CD14-positive monocyte (primary cell): ENCODE measurements around the gene MYB. TPM values are rescaled to one million over a fixed set of nuclear protein-coding genes. Genes with fewer than 3 reads are reported as not detected.
A peak's percentile ranks its signal among the peaks of the same experiment; 100 is the strongest.

Experiments
- DNase-seq, 3 donors: peaks; one replicate each; pipeline ENCODE4 v3.0.0-alpha.2; 2011 to 2022
- H2AFZ ChIP-seq: 2 replicates; pipeline ENCODE4 v1.6.0; 2012; ENCODE audit warnings: mild to moderate bottlenecking, low read depth, low read length, inconsistent platforms; ENCODE audit not compliant: insufficient read depth, poor library complexity, severe bottlenecking
- H3K27ac ChIP-seq, 2 donors: 1 replicate in 1 of 2; 2 replicates in 1 of 2; pipeline ENCODE4 v1.5.1; 2012 to 2013; ENCODE audit warnings: low read length in 2 of 2, control low read depth in 1 of 2, inconsistent platforms in 1 of 2, low read depth in 1 of 2, mild to moderate bottlenecking in 1 of 2
- H3K27me3 ChIP-seq, 2 donors: one replicate each; pipeline versions ENCODE4 v1.6.0 to v1.6.1; 2011 to 2013; ENCODE audit warnings: low read length in 2 of 2; ENCODE audit not compliant: control insufficient read depth in 2 of 2, insufficient read depth in 2 of 2
- H3K36me3 ChIP-seq, 2 donors: replicated peaks in 1 of 2; 1 replicate in 1 of 2; 2 replicates in 1 of 2; pipeline versions ENCODE4 v1.5.1 to v1.6.1; 2012 to 2013; ENCODE audit warnings: low read length in 2 of 2, control low read depth in 1 of 2, inconsistent platforms in 1 of 2, mild to moderate bottlenecking in 1 of 2; ENCODE audit not compliant: insufficient read depth in 2 of 2, control insufficient read depth in 1 of 2
- H3K4me1 ChIP-seq, 2 donors: 1 replicate in 1 of 2; 2 replicates in 1 of 2; pipeline versions ENCODE4 v1.5.1 to v1.6.1; 2012 to 2013; ENCODE audit warnings: low read length in 2 of 2, control low read depth in 1 of 2, inconsistent platforms in 1 of 2, mild to moderate bottlenecking in 1 of 2, moderate library complexity in 1 of 2; ENCODE audit not compliant: insufficient read depth in 2 of 2, control insufficient read depth in 1 of 2
- H3K4me2 ChIP-seq: replicated peaks from 2 replicates; pipeline ENCODE3; 2012; ENCODE audit warnings: low read length, moderate library complexity, mild to moderate bottlenecking; ENCODE audit not compliant: poor library complexity, severe bottlenecking; ENCODE audit errors: extremely low read depth
- H3K4me3 ChIP-seq, 3 experiments: fragments of 200-600 bp in 1 of 3; sonication (generic) in 1 of 3; replicated peaks in 1 of 3; 1 replicate in 2 of 3; 2 replicates in 1 of 3; pipeline ENCODE4 v1.5.1; 2011 to 2013; ENCODE audit warnings: low read length in 3 of 3, mild to moderate bottlenecking in 3 of 3, control low read depth in 2 of 3, low read depth in 2 of 3, inconsistent platforms in 1 of 3, moderate library complexity in 1 of 3
- H3K79me2 ChIP-seq: 2 replicates; pipeline ENCODE4 v1.6.0; 2012; ENCODE audit warnings: mild to moderate bottlenecking, control low read depth, inconsistent platforms, low read length, moderate library complexity; ENCODE audit not compliant: insufficient read depth
- H3K9ac ChIP-seq: 2 replicates; pipeline ENCODE4 v1.6.0; 2017; ENCODE audit warnings: low read length, mild to moderate bottlenecking; ENCODE audit not compliant: insufficient read depth, poor library complexity, severe bottlenecking
- H3K9me3 ChIP-seq, 2 donors: replicated peaks in 1 of 2; 1 replicate in 1 of 2; 2 replicates in 1 of 2; pipeline versions ENCODE4 v1.5.1 to v1.6.1; 2012 to 2013; ENCODE audit warnings: low read length in 2 of 2, control low read depth in 1 of 2; ENCODE audit not compliant: control insufficient read depth in 1 of 2, insufficient read depth in 1 of 2
- H4K20me1 ChIP-seq: 2 replicates; pipeline ENCODE4 v1.6.0; 2012; ENCODE audit warnings: mild to moderate bottlenecking, low read length, control low read depth, moderate library complexity; ENCODE audit not compliant: insufficient read depth
- H3K27ac Mint-ChIP-seq, 7 donors: one replicate each; pipeline ENCODE4 v1.8.0; 2020; ENCODE audit warnings: mild to moderate bottlenecking in 7 of 7, mixed read lengths in 7 of 7, moderate library complexity in 6 of 7, inconsistent platforms in 2 of 7
- H3K27me3 Mint-ChIP-seq, 3 donors: one replicate each; pipeline ENCODE4 v1.8.0; 2021 to 2022; ENCODE audit warnings: low read depth in 3 of 3, mild to moderate bottlenecking in 3 of 3, mixed read lengths in 3 of 3, moderate library complexity in 3 of 3, inconsistent platforms in 1 of 3
- H3K36me3 Mint-ChIP-seq, 2 donors: one replicate each; pipeline ENCODE4 v1.8.0; 2020; ENCODE audit warnings: mixed read lengths in 2 of 2, inconsistent platforms in 1 of 2, mild to moderate bottlenecking in 1 of 2
- H3K4me1 Mint-ChIP-seq: one replicate; pipeline ENCODE4 v1.8.0; 2020; ENCODE audit warnings: mild to moderate bottlenecking, mixed read lengths
- H3K4me3 Mint-ChIP-seq, 2 donors: one replicate each; pipeline ENCODE4 v1.8.0; 2020; ENCODE audit warnings: mild to moderate bottlenecking in 2 of 2, mixed read lengths in 2 of 2, moderate library complexity in 1 of 2
- H3K9me3 Mint-ChIP-seq, 7 donors: one replicate each; pipeline ENCODE4 v1.8.0; 2020 to 2022; ENCODE audit warnings: mixed read lengths in 7 of 7, mild to moderate bottlenecking in 6 of 7, moderate library complexity in 6 of 7, inconsistent platforms in 2 of 7
- CTCF ChIP-seq: fragments of 200-600 bp; IDR thresholded peaks from one replicate; pipeline ENCODE4 v1.8.0; 2022; ENCODE audit warnings: antibody characterized with exemption, mild to moderate bottlenecking
- WGBS: methylation state at CpG from one replicate; pipeline ENCODE4 v1.1.5; 2013; ENCODE audit warnings: missing lambda C conversion rate; ENCODE audit not compliant: insufficient coverage; 5-methylcytosine and 5-hydroxymethylcytosine counted together
- intact Hi-C, 2 donors: fragments of 100-400 bp; cut with micrococcal nuclease; formaldehyde crosslinking; loops; one replicate each; pipeline versions ENCODE4 v1.15.0 to v1.15.1; 2023
- polyA plus RNA-seq, 3 donors: library from polyadenylated mRNA; depleted of rRNA in 1 of 3; unstranded in 2 of 3; stranded (reverse) in 1 of 3; fragments of 300-500 nt in 2 of 3; fragments of >200 nt in 1 of 3; fragmentation: Illumina TruSeq in 2 of 3; gene quantifications; 1 replicate in 2 of 3; 2 replicates in 1 of 3; pipeline ENCODE4 v1.2.3, GENCODE V29; 2012 to 2021

Gene MYB
- polyA plus RNA-seq, 3 donors, result 1.5 to 2.2 (median 1.7) TPM

GRCh38 chr6:135228486-135228885, 47.4 kb downstream of the MYB start:
- Histone ChIP-seq H3K27ac (no peak overlapping the region), H3K79me2 (no peaks in the 10 kb centered on the region), H3K4me2 (no peak overlapping the region), H3K27me3 (no peaks in the 10 kb centered on the region), H3K9ac (no peak overlapping the region), H4K20me1 (no peaks in the 10 kb centered on the region), H3K4me3 (no peak overlapping the region), H3K9me3 (no peaks in the 10 kb centered on the region), H3K36me3 (no peaks in the 10 kb centered on the region), H2AFZ (no peak overlapping the region), H3K4me1 (peaks cover 23 to 25% of the 10 kb centered on the region in 2 donors)
- peaks cover 0 to 1% (median 0%) of the 10 kb centered on the region in 3 donors for H3K27me3 Mint-ChIP-seq
- DNase-seq, result no peak
- no CpG with 5 or more reads among the region's 6 CpGs for WGBS
- H3K9me3 Mint-ChIP-seq, result no peaks in the 10 kb centered on the region
- peaks cover 0 to 7% of the 10 kb centered on the region in 2 donors for H3K36me3 Mint-ChIP-seq
- H3K4me3 Mint-ChIP-seq, result no peak overlapping the region
- peak overlapping the region in 1 of 7 donors; percentile 8 for H3K27ac Mint-ChIP-seq
- intact Hi-C loops, result loop anchor here in 1 of 2 donors (10.0 kb wide), 1 partner anchor 66 kb away; no protein-coding TSS in a partner anchor
- H3K4me1 Mint-ChIP-seq, result peaks cover 44% of the 10 kb centered on the region
- TF ChIP-seq CTCF, result no peak

GRCh38 chr6:135229996-135230395, 48.9 kb downstream of the MYB start:
- intact Hi-C loops, result loop anchor here in 1 of 2 donors (10.0 kb wide), 1 partner anchor 65 kb away; no protein-coding TSS in a partner anchor

More at GRCh38 chr6:135229996-135230395, 48.9 kb downstream of the MYB start:
- H3K36me3 Mint-ChIP-seq, result no peaks in the 10 kb centered on the region
- H3K79me2 ChIP-seq, result no peaks in the 10 kb centered on the region
- H3K27ac Mint-ChIP-seq, result peak overlapping the region in 1 of 7 donors; percentile 26
- H3K4me2 ChIP-seq, result no peak overlapping the region
- no peaks in the 10 kb centered on the region for H4K20me1 ChIP-seq
- no peak overlapping the region for H3K4me3 ChIP-seq
- H3K4me1 Mint-ChIP-seq, result peaks cover 46% of the 10 kb centered on the region
- peak overlapping the region; percentile 49 for H2AFZ ChIP-seq
- no peak overlapping the region for H3K4me3 Mint-ChIP-seq
- H3K9me3 ChIP-seq, result no peaks in the 10 kb centered on the region
- DNase-seq, result no peak
- H3K27ac ChIP-seq, result no peak overlapping the region
- no peaks in the 10 kb centered on the region for H3K36me3 ChIP-seq
- H3K9ac ChIP-seq, result no peak overlapping the region
- no peak for TF ChIP-seq CTCF
- H3K27me3 Mint-ChIP-seq, result peaks cover 0 to 1% (median 0%) of the 10 kb centered on the region in 3 donors
- H3K27me3 ChIP-seq, result no peaks in the 10 kb centered on the region
- peaks cover 31 to 34% of the 10 kb centered on the region in 2 donors for H3K4me1 ChIP-seq
- no peaks in the 10 kb centered on the region for H3K9me3 Mint-ChIP-seq
- no CpG with 5 or more reads among the region's 2 CpGs for WGBS
